ENCODE results near the gene A2ML1.
"Not testable (repeated sequence)": the region's sequence is repeated elsewhere in the genome, so short reads cannot be mapped to it uniquely, and the experiment has no call there.

Gene A2ML1

DNA sequence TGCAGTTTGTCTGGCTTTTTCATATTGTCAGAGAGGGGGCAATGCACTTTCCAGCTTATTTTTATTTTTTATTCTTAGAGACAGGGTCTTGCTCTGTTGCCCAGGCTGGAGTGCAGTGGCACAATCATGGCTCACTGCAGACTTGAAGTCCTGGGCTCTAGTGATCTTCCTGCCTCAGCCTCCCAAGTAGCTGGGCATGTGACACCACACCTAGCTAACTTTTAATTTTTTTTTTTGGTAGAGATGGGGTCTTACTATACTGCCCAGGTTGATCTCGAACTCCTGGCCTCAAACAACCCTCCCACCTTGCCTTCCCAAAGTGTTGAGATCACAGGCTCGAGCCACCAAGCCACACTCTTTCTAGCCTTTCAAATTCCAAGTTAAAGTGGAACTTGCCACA lies 3.9 kb upstream of the A2ML1 start:
- no peak for DNase-seq

- no peak for DNase-seq
Observed at GRCh38 chr12:8819666-8819980, 2.8 kb upstream of the A2ML1 start.

DNA sequence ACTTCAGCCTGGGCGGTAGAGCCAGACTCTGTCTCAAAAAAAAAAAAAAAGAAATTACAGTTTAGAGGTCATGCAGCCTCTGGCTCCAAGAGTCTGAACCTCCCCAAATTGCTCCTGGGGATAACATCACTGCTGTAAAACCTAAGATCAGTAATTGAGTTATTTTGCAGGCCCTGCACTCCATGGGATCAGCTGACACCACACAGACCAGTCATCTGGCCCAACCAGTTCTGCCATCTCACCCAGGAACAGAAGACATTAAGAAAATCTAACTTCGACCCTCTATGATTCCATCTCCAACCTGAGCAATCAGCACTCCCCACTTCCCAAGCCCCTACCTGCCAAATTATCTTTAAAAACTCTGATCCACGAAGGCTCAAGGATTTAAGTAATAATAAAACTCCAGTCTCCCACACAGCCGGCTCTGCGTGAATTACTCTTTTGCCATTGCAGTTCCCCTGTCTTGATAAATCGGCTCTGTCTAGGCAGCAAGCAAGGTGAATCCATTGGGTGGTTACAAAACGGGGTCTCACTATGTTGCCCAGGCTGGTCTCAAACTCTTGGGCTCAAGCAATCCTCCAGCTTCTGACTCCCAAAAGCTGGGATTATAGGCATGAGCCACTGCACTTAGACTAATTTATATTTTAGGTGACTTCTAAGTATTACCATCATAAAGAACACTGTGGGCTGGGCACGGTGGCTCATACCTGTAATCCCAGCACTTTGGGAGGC lies 1.6 kb upstream of the A2ML1 start:
- DNase-seq, result not testable (repeated sequence)

- DNase-seq, result no peak
Observed at GRCh38 chr12:8821591-8821990, 830 bp upstream of the A2ML1 start.

GRCh38 chr12:8823565-8824300 lies 1.3 kb downstream of the A2ML1 start:
- no peak for DNase-seq

DNA sequence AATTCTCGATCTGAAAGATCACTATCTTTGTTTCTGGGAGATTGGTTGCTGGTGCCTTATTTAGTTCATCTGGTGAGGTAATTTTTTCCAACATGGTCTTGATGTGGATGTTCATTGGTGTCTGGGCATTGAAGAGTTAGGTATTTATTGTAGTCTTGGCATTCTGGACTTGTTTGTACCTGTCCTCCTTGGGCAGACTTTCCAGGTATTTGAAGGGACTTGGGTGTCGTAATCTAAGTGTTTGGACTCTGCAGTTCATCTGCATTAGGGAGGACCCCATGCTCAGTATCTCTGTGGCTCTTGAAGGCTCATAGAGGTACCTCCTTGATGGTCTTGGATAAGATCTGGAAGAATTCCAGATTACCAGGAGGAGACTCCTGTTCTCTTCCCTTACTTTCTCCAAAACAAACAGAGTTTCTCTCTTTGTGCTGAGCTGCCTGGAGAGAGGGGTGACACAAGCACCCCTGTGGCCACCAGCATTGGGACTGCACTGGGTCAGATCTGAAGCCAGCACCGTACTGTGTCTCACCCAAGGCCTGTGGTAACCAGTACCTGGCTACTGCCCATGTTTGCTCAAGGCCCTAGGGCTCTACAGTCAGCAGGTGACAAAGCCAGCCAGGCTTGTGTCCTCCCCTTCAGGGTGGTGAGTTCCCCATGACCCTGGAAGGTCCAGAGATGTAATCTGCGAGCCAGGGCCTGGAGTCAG lies 5.3 kb downstream of the A2ML1 start:
- no peak for DNase-seq

DNA sequence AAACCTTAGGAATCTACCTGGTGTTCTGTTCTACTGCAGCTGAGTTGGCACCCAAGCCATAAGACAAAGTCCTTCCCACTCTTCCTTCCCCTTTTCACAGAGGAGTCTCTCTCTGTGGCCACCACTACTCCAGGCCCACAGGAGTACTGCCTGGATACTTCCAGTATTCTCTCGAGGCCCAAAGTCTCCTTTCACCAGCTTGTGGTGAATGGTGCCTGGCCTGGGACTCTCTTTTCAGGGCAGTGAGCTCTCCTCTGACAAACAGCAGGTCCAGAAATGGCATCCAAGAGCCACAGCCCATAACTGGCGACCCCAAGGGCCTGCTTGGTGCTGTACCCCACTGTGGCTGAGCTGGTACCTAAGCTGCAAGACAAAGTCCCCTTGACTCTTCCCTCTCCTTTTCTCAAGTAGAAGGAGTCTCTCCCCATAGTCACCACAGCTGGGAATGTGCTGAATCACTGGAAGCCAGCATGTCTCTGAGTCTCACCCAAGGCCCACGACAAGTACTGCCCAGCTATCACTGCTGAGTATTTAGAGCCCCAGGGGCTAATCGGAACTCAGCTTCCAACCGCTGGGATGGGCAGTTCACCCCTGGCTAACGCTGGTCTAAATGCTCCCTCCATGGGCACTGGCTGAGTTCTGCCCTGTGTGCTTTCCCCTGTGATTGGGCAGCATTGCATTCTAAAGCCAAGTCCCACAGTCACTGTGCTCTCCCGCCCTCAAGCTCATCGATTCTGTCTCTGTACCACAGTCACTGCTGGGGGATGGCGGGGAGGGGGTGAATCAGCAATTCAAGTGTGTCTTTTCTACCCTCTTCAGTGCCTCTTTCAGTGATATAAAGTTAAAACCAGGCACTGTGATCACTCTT lies 6.1 kb downstream of the A2ML1 start:
- DNase-seq, result no peak

- DNase-seq, result no peak
Observed at GRCh38 chr12:8829125-8829518, 6.7 kb downstream of the A2ML1 start.

DNA sequence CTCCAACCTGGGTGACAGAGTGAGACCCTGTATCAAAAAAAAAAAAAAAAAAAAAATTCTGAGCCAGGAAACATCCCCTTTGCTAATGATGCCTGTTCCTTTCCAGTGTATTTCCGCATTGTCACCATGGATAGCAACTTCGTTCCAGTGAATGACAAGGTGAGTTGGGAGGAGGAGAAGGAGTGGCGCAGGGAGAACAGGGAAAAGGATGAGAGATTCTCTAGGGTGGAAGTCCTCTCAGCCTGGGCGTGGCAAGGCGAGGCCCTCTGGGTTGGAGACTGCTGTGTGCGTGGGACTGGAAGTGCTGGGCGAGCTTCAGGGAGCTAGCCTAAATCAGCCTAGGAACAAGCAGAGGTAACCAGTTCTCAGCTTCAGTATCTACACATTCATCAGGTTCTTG lies 7.2 kb downstream of the A2ML1 start:
- DNase-seq, result no peak

DNA sequence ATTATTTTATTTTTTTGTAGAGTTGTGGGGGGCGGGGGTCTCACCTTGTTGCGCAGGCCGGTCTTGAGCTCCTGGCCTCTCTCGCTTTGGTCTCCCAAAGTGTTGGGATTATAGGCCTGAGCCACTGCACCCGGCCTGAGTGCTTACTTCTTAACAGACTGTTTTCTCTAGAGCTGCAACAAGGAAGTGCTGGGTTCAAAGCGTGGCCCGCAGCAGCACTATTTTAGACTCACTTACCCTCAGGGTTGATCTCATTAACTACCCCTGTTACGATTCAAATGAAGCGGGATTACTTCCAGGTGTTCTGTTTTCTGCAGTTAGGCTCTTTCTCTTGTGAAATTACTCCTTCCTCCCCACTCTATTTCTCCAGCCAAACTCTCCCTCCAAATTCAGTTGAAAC lies 8.7 kb downstream of the A2ML1 start:
- DNase-seq, result no peak

- DNase-seq, result no peak
Observed at GRCh38 chr12:8832500-8832899, 10.1 kb downstream of the A2ML1 start.

DNA sequence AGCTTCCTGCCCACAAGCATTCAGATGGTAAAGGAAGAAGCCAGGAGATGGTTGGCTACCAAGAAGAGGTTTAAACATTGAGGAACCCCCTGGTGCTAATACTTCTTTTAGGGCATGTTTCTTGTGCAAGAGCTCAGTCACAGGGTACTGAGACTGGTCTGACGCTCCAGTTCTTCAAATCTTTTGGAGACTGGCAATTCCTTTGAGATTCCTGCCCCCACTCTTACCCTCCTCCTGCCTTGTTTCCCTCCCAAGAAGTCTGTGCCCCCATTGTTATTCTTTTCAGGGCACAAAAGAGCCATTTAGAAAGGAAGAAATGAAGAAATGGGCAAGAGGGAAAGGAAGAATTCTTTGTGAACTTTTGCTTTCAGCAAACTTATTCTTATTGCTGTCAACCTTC lies 11.8 kb downstream of the A2ML1 start:
- no peak for DNase-seq

DNA sequence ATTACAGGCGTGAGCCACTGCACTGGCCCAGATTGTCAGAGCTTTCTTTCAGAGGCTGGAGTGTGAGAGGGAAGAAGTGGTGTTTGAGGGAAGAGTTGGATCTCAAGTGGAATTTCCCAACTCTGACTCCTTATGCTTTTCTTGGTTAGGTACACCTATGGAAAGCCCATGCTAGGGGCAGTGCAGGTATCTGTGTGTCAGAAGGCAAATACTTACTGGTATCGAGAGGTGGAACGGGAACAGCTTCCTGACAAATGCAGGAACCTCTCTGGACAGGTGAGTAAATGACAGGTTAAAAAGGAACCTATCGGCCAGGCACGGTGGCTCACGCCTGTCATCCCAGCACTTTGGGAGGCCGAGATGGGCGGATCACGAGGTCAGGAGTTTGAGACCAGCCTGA lies 14.9 kb downstream of the A2ML1 start:
- DNase-seq, result no peak

- DNase-seq, result no peak
Observed at GRCh38 chr12:8840321-8840720, 17.9 kb downstream of the A2ML1 start.

DNA sequence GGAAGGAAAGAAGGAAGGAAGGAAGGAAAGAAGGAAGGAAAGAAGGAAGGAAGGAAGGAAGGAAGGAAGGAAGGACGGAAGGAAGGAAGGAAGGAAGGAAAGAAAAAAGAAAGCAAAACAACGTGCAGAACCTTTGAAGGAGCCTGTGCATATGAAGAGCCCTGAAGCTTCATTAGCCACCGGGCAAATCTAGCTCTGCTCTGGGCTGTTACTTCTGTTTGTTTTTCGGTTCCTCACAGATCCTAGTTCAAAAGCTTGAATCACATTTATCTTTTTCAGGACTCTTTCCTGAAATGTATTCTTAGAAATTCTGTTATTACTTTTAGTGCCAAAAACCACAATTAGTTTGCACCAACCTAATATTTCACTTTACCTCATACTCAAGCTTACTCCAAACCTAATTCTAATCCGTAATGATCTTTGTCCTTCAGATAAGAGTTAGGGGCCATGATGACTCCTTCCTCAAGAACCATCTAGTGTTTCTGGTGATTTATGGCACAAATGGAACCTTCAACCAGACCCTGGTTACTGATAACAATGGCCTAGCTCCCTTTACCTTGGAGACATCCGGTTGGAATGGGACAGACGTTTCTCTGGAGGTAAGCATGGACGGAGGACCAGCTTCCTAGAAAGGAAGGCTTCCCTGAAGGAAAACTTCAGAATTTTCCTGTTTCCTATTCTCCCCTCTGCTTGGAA lies 18.7 kb downstream of the A2ML1 start:
- DNase-seq, result no peak

DNA sequence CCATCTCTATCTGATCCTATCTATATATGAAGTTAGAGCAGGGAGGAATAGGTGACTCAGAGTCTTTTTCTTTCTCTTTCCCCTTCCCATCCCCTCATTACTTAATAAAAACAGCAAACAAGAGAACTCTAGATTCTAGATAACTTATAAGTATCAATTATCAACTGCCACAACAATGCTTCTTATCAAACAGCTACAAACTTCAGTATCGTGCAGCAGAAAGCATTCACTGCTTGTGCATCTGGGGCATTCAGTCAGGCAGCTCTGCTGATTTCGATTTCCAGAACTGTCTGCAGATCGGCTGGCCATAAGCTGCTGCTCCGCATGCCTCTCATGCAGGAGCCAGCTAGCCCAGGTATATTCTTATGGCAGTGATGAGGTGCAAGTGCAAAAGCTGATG lies 19.4 kb downstream of the A2ML1 start:
- no peak for DNase-seq

GRCh38 chr12:8844665-8845064 lies 22.2 kb downstream of the A2ML1 start:
- no peak for DNase-seq

- DNase-seq, result no peak
Observed at GRCh38 chr12:8846305-8846704, 23.9 kb downstream of the A2ML1 start.

DNA sequence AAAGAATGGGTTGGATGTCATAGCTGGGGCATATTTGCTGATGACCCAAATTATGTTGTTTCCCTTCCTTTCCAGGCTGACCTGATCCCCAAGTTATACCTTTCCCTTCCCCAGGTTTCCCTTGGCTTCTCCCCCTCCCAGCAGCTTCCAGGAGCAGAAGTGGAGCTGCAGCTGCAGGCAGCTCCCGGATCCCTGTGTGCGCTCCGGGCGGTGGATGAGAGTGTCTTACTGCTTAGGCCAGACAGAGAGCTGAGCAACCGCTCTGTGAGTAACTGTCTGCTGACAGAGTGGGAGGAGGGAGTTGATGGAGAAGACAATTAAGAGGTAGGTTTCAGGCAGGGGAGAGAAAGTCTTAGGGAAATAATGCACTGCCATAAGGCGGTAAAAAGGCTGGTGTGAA lies 25.0 kb downstream of the A2ML1 start:
- no peak for DNase-seq

GRCh38 chr12:8849876-8850275 lies 27.5 kb downstream of the A2ML1 start:
- DNase-seq, result no peak

DNA sequence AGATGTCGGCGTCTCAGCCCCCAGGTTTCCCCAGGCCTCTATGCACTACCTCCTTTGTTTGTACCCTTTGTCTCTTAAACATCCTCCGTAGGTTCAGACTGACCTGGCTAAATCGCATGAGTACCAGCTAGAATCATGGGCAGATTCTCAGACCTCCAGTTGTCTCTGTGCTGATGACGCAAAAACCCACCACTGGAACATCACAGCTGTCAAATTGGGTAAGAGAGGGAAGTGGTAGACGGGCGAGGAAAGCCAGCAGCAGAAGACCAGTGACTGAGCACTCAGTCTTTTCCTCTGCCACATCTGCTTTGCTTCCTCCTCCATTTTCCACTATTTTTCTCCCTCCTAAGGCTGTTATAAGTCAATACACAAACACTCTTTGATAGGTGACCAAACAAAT lies 29.7 kb downstream of the A2ML1 start:
- no peak for DNase-seq

DNA sequence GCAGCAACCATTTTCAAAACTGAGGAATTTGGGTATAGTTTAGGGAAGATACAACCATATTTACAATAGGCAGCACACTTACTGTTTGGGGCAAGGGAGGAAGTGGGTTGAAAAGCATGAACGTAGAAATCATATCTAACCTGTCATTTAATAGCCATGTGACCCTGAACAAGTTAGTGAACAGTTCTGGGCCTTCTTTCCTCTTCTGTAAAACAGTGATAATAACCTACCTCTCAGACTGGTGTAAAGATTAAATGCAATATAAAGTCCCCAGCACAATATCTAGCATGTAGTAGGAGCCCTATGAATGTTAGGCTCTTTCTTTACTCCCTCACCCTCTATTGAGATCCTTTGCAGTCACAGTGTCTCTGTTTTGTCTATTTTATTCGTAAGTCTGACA lies 33.5 kb downstream of the A2ML1 start:
- no peak for DNase-seq

DNA sequence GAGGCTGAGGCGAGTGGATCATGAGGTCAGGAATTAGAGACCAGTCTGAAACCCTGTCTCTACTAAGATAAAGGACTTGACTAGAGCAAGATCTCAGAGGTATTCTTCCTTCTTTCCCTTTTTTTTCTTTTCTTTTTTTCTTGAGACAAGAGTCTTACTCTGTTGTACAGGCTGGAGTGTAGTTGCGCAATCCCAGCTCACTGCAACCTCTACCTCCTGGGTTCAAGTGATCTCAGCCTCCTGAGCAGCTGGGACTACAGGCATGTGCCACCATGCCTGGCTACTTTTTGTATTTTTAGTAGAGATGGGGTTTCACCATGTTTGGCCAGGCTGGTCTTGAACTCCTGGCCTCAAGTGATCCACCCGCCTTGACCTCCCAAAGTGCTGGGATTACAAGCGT lies 37.0 kb downstream of the A2ML1 start:
- DNase-seq, result not testable (repeated sequence)

All from NCI-H2081 (cell line).